Neural progenitor cell (in vitro differentiated cells): Measurements from ENCODE around the gene HLA-E. TPM values are rescaled to one million over a fixed set of nuclear protein-coding genes. Genes with fewer than 3 reads are reported as not detected.
"Not testable (repeated sequence)": the region's sequence is repeated elsewhere in the genome, so short reads cannot be mapped to it uniquely, and the experiment has no call there.

Source experiments
- DNase-seq: peaks from one replicate; pipeline ENCODE4 v3.0.0-alpha.2; 2016; ENCODE audit warnings: low spot score
- H2AFZ ChIP-seq: fragments of 200-600 bp; sonication (generic); replicated peaks from 2 replicates; pipeline ENCODE4 v1.6.1; 2016; ENCODE audit warnings: antibody characterized with exemption
- H3F3A ChIP-seq: fragments of 200-600 bp; sonication (generic); 2 replicates; pipeline ENCODE4 v1.6.1; 2016; ENCODE audit warnings: antibody characterized with exemption, low read depth
- H3K27ac ChIP-seq: fragments of 200-600 bp; sonication (generic); 2 replicates; pipeline ENCODE4 v1.5.1; 2016; ENCODE audit warnings: mild to moderate bottlenecking
- H3K27me3 ChIP-seq: fragments of 200-600 bp; sonication (generic); 2 replicates; pipeline ENCODE4 v1.6.1; 2016; ENCODE audit warnings: mild to moderate bottlenecking, moderate library complexity
- H3K36me3 ChIP-seq: fragments of 200-600 bp; sonication (generic); 2 replicates; pipeline ENCODE4 v1.5.1; 2016
- H3K4me1 ChIP-seq: fragments of 200-600 bp; sonication (generic); 2 replicates; pipeline ENCODE4 v1.6.1; 2016; ENCODE audit warnings: mixed run types
- H3K4me2 ChIP-seq: fragments of 200-600 bp; sonication (generic); 2 replicates; pipeline ENCODE4 v1.6.1; 2016
- H3K4me3 ChIP-seq: fragments of 200-600 bp; sonication (generic); 2 replicates; pipeline ENCODE4 v1.5.1; 2016
- H3K79me2 ChIP-seq: fragments of 200-600 bp; sonication (generic); 2 replicates; pipeline ENCODE4 v1.6.1; 2016; ENCODE audit warnings: low read depth
- H3K9ac ChIP-seq: fragments of 200-600 bp; sonication (generic); 2 replicates; pipeline ENCODE4 v1.6.1; 2016
- H3K9me3 ChIP-seq: fragments of 200-600 bp; sonication (generic); 2 replicates; pipeline ENCODE4 v1.5.1; 2016; ENCODE audit warnings: low read depth
- H4K20me1 ChIP-seq: fragments of 200-600 bp; sonication (generic); 2 replicates; pipeline ENCODE4 v1.6.1; 2016; ENCODE audit warnings: low read depth
- H3K27ac Mint-ChIP-seq: 3 replicates; pipeline ENCODE4 v1.8.0; 2021; ENCODE audit warnings: mixed read lengths
- H3K27me3 Mint-ChIP-seq: 2 replicates; pipeline ENCODE4 v1.8.0; 2022; ENCODE audit warnings: low read depth, mild to moderate bottlenecking, inconsistent platforms, moderate library complexity, mixed read lengths; ENCODE audit not compliant: insufficient read depth
- H3K36me3 Mint-ChIP-seq: 3 replicates; pipeline ENCODE4 v1.8.0; 2021; ENCODE audit warnings: mixed read lengths
- H3K4me1 Mint-ChIP-seq: 3 replicates; pipeline ENCODE4 v1.8.0; 2021; ENCODE audit warnings: mixed read lengths
- H3K4me3 Mint-ChIP-seq: 3 replicates; pipeline ENCODE4 v1.8.0; 2021; ENCODE audit warnings: mild to moderate bottlenecking, moderate library complexity, mixed read lengths
- H3K9me3 Mint-ChIP-seq: 3 replicates; pipeline ENCODE4 v1.8.0; 2020; ENCODE audit warnings: mixed read lengths
- EZH2 ChIP-seq: fragments of 200-600 bp; sonication (generic); IDR thresholded peaks from 2 replicates; pipeline ENCODE4 v1.6.1; 2017; ENCODE audit warnings: antibody characterized with exemption, mild to moderate bottlenecking, moderate library complexity
- EZH2phosphoT487 ChIP-seq: fragments of 200-600 bp; sonication (generic); IDR thresholded peaks from 2 replicates; pipeline ENCODE4 v1.6.1; 2017; ENCODE audit warnings: antibody characterized with exemption
- total RNA-seq: library from RNA; depleted of rRNA; stranded (reverse); fragments of >200 nt; gene quantifications from 2 replicates; pipeline ENCODE4 v1.2.3, GENCODE V29; 2015; ENCODE audit warnings: low replicate concordance
- TF ChIP-seq, protein P1 (sequence below): fragments of 200-600 bp; sonication (generic); IDR thresholded peaks from 2 replicates; pipeline ENCODE4 v1.5.1; 2017; ENCODE audit warnings: antibody characterized with exemption, mild to moderate bottlenecking

HLA-E gene
- total RNA-seq, 1 donor from 2014 or later, result 24.8 TPM

DNA sequence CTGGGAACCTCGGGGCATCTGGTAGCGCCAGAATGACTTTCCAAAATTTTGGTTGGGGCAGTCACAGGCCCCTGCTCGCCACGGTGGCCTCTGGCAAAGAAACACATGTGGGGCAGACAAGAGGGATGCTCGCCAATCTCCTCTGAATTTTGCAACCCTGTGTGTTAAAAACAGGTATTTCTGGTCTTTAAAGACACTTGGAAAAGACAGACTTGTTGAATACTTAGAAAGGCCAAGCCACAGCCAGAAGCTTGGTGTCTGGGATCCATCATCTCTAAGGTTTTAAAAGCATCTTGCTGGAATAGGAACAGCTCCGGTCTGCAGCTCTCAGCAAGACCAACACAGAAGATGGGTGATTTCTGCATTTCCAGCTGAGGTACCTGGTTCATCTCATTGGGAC, 31.2 kb downstream of the HLA-E start:
- Histone ChIP-seq H3K9me3 (no peaks in the 10 kb centered on the region), H2AFZ (no peak overlapping the region), H3K9ac (no peak overlapping the region), H4K20me1 (no peaks in the 10 kb centered on the region), H3K27ac (no peak overlapping the region), H3K36me3 (no peaks in the 10 kb centered on the region), H3F3A (peaks cover 13% of the 10 kb centered on the region), H3K4me1 (no peaks in the 10 kb centered on the region), H3K4me2 (no peak overlapping the region), H3K4me3 (no peak overlapping the region), H3K79me2 (no peaks in the 10 kb centered on the region), H3K27me3 (peaks cover 34% of the 10 kb centered on the region)
- peaks cover 7% of the 10 kb centered on the region for H3K9me3 Mint-ChIP-seq
- no peak for DNase-seq
- H3K27me3 Mint-ChIP-seq, result peaks cover 12% of the 10 kb centered on the region
- H3K4me1 Mint-ChIP-seq, result no peaks in the 10 kb centered on the region
- TF ChIP-seq, protein P1, sequence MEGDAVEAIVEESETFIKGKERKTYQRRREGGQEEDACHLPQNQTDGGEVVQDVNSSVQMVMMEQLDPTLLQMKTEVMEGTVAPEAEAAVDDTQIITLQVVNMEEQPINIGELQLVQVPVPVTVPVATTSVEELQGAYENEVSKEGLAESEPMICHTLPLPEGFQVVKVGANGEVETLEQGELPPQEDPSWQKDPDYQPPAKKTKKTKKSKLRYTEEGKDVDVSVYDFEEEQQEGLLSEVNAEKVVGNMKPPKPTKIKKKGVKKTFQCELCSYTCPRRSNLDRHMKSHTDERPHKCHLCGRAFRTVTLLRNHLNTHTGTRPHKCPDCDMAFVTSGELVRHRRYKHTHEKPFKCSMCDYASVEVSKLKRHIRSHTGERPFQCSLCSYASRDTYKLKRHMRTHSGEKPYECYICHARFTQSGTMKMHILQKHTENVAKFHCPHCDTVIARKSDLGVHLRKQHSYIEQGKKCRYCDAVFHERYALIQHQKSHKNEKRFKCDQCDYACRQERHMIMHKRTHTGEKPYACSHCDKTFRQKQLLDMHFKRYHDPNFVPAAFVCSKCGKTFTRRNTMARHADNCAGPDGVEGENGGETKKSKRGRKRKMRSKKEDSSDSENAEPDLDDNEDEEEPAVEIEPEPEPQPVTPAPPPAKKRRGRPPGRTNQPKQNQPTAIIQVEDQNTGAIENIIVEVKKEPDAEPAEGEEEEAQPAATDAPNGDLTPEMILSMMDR, result no peak
- no peak for TF ChIP-seq EZH2phosphoT487
- no peak for TF ChIP-seq EZH2
- no peaks in the 10 kb centered on the region for H3K36me3 Mint-ChIP-seq
- no peak overlapping the region for H3K4me3 Mint-ChIP-seq
- no peak overlapping the region for H3K27ac Mint-ChIP-seq

DNA sequence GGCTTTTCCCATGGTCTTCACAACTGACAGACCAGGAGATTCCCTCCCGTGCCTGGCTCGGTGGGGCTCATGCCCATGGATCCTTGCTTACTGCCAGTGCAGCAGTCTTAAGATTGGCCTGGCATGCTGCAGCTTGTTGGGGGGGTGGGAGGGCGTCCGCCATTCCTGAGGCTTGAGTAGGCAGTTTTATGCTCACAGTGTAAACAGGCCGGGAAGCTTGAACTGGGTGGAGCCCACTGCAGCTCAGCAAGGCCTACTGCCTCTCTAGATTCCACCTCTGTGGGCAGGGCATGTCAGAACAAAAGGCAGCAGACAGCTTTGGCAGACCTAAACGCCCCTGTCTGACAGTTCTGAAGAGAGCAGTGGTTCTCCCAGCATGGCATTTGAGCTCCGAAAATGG, 31.8 kb downstream of the HLA-E start:
- not testable (repeated sequence) for H4K20me1 ChIP-seq, DNase-seq, H2AFZ ChIP-seq, H3K9me3 Mint-ChIP-seq, H3K27ac ChIP-seq, H3F3A ChIP-seq, H3K4me3 Mint-ChIP-seq, H3K4me1 ChIP-seq, H3K4me3 ChIP-seq, H3K36me3 Mint-ChIP-seq, H3K79me2 ChIP-seq, H3K4me2 ChIP-seq, H3K27ac Mint-ChIP-seq, H3K36me3 ChIP-seq, H3K9ac ChIP-seq, H3K4me1 Mint-ChIP-seq, H3K9me3 ChIP-seq
- H3K27me3 Mint-ChIP-seq, result peaks cover 12% of the 10 kb centered on the region
- H3K27me3 ChIP-seq, result peaks cover 35% of the 10 kb centered on the region

DNA sequence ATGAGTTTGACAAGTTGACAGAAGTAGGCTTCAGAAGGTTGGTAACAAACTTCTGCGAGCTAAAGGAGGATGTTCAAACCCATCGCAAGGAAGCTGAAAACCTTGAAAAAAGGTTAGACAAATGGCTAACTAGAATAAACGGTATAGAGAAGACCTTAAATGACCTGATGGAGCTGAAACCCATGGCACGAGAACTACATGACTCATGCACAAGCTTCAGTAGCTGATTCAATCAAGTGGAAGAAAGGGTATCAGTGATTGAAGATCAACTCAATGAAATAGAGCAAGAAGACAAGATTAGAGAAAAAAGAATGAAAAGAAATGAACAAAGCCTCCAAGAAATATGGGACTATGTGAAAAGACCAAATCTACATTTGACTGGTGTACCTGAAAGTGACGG, 32.6 kb downstream of the HLA-E start:
- not testable (repeated sequence) for H3K36me3 Mint-ChIP-seq

DNA sequence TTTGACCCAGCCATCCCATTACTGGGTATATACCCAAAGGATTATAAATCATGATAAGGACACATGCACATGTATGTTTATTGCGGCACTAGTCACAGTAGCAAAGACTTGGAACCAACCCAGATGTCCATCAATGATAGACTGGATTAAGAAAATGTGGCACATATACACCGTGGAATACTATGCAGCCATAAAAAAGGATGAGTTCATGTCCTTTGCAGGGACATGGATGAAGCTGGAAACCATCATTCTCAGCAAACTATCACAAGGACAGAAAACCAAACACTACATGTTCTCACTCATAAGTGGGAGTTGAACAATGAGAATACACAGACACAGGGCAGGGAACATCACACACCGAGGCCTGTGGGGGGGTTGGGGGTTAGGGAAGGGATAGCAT, 37.1 kb downstream of the HLA-E start:
- not testable (repeated sequence) for H3K4me3 ChIP-seq, H3F3A ChIP-seq, DNase-seq, H3K27ac Mint-ChIP-seq, H3K27me3 Mint-ChIP-seq, H3K4me1 Mint-ChIP-seq, H3K9ac ChIP-seq, H3K9me3 Mint-ChIP-seq, H3K36me3 ChIP-seq, H3K4me2 ChIP-seq, H3K9me3 ChIP-seq, H3K36me3 Mint-ChIP-seq, H3K79me2 ChIP-seq, H2AFZ ChIP-seq, H3K4me3 Mint-ChIP-seq, H3K27ac ChIP-seq, H4K20me1 ChIP-seq, H3K4me1 ChIP-seq
- peaks cover 35% of the 10 kb centered on the region for H3K27me3 ChIP-seq

More for the DNA sequence above, 32.6 kb downstream of the HLA-E start:
- not testable (repeated sequence) for H3K4me3 Mint-ChIP-seq, H3K79me2 ChIP-seq, H3K27ac Mint-ChIP-seq, H3K27me3 Mint-ChIP-seq, H3K9me3 ChIP-seq, H3K9me3 Mint-ChIP-seq, H3K27ac ChIP-seq, H4K20me1 ChIP-seq, H3F3A ChIP-seq, H3K4me3 ChIP-seq, H3K4me1 ChIP-seq, H2AFZ ChIP-seq, H3K4me2 ChIP-seq, DNase-seq, H3K9ac ChIP-seq, H3K36me3 ChIP-seq, H3K4me1 Mint-ChIP-seq
- peaks cover 35% of the 10 kb centered on the region for H3K27me3 ChIP-seq

DNA sequence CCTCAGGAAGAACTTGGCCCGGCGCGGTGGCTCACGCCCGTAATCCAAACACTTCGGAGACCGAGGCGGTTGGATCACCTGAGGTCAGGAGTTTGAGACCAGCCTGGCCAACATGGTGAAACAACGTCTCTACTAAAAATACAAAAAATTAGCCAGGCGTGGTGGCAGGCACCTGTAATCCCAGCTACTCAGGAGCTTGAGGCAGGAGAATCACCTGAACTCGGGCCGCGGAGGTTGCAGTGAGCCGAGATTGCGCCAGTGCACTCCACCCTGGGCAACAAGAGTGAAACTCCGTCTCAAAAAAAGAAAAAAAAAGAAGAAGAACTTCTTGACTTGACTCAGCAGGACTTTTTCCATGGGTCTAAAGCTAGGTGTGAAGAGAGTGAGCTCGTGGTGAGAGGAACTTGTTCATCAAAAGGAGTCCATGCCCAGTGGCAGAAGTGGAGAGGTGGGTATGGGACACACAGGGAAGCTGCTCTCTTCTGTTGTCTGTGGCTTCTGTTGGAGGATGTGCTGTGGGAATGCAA, 40.1 kb downstream of the HLA-E start:
- not testable (repeated sequence) for DNase-seq, H3K27ac ChIP-seq, H3K9me3 Mint-ChIP-seq

More for the DNA sequence above, 40.1 kb downstream of the HLA-E start:
- H3K27me3 Mint-ChIP-seq, H3F3A ChIP-seq, H3K4me3 Mint-ChIP-seq, H3K4me2 ChIP-seq, H3K27me3 ChIP-seq, H3K9ac ChIP-seq, H3K36me3 ChIP-seq, H3K36me3 Mint-ChIP-seq, H3K4me1 Mint-ChIP-seq, H3K9me3 ChIP-seq, H3K4me3 ChIP-seq, H3K4me1 ChIP-seq, H4K20me1 ChIP-seq, H3K27ac Mint-ChIP-seq, H2AFZ ChIP-seq, H3K79me2 ChIP-seq: not testable (repeated sequence)
